CD4-positive, alpha-beta T cell treated with Interleukin-10 for 1 hour (primary cell): ENCODE results near the gene CTNNA2.
"Not testable (repeated sequence)": the region's sequence is repeated elsewhere in the genome, so short reads cannot be mapped to it uniquely, and the experiment has no call there.

Experiments used
- DNase-seq: peaks from one replicate; pipeline ENCODE4 v3.0.0-alpha.2; 2020

The CTNNA2 gene

GRCh38 chr2:79993144-79993543 lies 480.3 kb downstream of the CTNNA2 start:
- no peak for DNase-seq

DNA sequence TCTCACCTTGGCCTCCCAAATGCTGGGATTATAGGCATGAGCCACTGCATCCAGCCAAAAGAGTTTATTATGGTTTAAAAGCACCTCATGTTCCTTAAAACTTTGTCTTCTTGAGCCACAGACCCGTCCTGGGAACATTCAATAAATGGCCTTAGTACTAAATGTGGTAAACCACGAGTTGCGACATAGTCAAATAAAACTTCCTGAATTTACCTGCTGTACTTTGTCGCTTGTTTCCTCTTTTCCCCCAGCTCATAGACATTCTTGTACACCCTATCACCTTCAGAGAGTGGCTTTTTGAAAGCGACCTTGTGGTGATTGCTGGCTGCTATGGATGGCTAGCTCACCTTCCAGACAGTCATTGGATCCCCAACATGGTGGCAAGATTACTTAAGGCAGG lies 481.3 kb downstream of the CTNNA2 start:
- DNase-seq, result no peak

DNA sequence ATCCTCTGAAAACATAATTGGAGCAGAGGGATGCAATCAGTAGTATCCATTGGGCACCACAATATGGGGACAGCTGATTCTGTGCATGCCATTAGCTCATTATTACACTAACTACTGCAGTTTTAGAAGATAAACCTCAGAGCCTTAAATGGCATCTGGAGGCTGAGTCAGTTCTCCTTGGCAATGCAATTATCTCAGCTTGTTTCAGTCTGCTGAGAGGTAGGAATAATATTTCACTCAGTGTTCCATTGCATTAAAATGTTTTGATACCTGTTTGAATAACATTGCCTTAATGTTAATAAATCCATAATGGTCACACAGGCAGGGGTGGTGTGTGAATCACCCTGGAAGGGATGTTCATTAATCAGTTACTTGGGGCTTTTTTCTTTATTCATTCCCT lies 482.1 kb downstream of the CTNNA2 start:
- DNase-seq, result no peak

DNA sequence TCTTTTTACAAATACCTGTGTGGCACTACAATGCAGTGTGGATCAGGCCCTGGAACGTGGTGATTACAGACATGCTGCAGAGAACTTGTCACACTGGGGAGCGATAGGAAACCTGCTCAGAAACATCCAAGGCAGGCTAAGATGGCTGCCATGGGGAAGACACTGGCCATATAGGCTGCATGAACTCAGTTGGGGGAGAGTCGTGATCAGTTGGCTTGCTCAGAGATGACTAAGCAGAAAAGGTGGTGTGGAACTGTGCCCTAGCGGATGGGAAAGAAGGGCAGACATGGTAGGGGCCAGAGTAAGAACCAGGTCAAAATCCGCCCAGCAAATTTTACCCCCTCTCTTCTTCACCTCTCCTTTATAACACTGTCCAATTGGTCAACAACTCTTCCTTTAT lies 483.9 kb downstream of the CTNNA2 start:
- DNase-seq, result no peak

DNA sequence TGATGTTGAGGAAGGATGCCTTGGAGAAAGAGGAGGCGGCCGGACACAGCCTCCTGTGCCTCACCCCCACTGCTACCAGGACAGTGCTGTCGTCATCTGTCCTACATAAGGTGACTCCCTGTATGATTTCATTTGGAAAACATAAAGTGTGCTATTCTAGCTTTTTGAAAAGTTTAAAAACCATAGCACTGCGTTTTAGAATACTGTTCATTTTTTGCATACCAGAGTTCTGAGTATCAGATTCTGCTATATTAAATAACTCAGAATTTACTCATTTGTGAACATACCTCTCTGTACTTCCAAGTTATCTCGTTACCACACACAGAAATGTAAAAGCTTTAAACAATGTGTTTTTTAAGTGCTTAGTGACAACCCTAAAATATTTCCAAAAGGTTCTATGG lies 488.9 kb downstream of the CTNNA2 start:
- DNase-seq, result no peak

- DNase-seq, result no peak
These were observed 489.3 kb downstream of the CTNNA2 start for GRCh38 chr2:80002112-80002511.

GRCh38 chr2:80002568-80003157 lies 489.8 kb downstream of the CTNNA2 start:
- no peak for DNase-seq

- no peak for DNase-seq
These were observed 495.1 kb downstream of the CTNNA2 start for GRCh38 chr2:80007777-80008503.

- DNase-seq, result no peak
These were observed 495.7 kb downstream of the CTNNA2 start for GRCh38 chr2:80008596-80008995.

GRCh38 chr2:80009211-80009610 lies 496.4 kb downstream of the CTNNA2 start:
- DNase-seq, result no peak

- DNase-seq, result no peak
These were observed 499.2 kb downstream of the CTNNA2 start for GRCh38 chr2:80012061-80012460.

- DNase-seq, result no peak
These were observed 501.8 kb downstream of the CTNNA2 start for GRCh38 chr2:80014637-80015036.

- no peak for DNase-seq
These were observed 503.3 kb downstream of the CTNNA2 start for GRCh38 chr2:80016171-80016570.

DNA sequence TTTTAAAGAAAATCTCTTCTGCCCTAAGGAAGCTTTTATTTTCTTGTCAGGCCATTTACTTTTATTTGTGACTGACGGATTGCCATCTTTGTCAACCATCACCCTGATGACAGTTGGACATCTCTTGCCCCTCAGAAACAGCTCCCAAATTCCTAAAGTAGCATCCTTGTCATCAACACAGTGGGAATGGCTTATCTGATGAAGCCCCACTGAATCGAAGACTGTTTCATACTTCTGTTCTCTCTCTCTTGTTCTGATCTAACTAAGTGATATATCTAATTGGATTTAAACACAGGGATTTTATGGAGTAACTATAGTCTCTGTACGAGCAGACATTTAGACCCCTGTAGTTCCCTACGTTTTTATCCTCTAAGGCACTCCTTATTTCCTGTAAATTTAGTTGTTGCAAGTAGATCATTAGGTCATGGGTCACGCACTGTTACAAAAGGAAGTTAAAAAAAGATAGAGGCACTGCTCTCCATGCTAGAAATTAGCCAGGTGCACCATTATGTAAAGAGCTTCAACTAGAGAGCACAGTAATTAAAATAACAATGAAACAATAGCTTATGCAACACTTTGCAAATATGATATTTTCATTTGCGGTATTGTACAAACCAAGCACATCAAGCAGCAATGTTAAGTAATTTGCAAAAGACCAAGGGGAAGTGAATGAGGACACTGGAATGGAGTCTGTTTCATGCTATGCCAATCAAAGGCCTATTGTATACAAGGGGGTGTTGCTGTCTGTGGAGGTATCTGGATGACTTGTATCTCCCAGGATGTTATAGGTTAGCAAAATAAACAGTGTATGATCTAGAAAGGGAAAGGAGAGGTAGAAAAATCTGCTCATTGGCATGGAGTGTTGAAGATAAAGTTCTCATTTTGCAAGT lies 507.0 kb downstream of the CTNNA2 start:
- no peak for DNase-seq

- no peak for DNase-seq
These were observed 509.2 kb downstream of the CTNNA2 start for GRCh38 chr2:80022018-80022417.

- no peak for DNase-seq
These were observed 513.3 kb downstream of the CTNNA2 start for GRCh38 chr2:80026040-80026729.

DNA sequence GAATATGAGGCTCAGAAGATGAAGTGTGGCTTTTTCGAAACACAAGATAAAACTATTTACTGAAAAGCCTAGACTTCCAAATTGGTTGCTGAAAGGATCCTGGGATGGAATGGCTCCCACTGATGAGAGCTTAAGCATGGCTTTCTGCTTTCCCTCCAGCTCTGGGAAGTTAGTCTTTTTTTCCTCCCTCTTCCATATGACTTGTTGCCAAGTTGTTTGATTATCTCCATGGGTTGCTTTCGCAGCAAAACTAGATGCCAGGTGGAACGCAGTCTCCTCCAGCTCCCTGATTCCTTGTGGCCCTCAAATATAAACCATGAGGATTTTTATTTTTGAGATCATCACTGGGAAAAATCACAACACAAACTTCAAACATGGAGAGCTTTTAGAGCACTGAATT lies 515.2 kb downstream of the CTNNA2 start:
- no peak for DNase-seq

GRCh38 chr2:80028584-80028983 lies 515.7 kb downstream of the CTNNA2 start:
- no peak for DNase-seq

DNA sequence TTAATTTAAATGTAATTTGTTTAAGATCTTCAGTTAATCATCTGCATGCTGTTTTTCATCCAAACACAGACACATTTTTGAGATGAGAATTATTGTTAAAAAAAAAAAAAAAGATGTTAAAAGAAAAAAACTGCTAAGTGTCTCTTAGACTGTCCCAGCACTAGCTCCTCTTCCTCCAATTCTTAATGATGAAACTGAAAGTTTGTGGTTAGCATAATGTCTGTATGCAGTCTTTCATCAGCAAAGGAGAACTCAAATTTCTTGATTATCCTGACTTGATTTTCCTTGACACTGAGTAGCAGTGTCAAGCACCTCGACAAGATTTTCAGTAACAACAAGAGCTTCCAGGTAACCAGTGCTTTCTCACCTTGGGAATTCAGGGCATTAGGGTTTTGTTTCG lies 517.3 kb downstream of the CTNNA2 start:
- no peak for DNase-seq

GRCh38 chr2:80032684-80033083 lies 519.8 kb downstream of the CTNNA2 start:
- not testable (repeated sequence) for DNase-seq

DNA sequence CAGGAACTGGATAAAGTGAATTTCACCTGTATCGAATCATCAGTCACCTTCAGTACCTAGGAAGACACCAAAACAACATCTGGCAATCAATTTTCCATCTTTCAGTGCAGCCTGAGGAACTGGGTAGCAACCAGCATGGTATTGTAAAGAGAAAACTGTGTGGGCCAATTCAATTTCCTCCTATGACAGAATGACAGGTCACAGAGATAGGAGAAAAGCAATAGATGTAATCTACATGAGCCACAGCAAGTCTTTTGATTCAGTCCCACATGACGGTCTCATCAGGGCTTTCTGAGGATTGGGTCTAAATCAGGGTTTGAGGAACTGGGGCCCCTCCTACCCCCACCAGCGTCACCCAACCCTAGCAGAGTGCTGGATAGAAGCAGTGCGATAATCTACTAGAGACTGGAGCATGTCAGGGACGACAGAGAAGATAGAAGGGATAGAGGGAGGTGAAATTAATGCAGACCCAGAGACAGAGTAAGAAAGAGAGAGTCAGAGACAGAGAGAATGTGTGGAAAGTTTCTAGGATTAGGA lies 523.0 kb downstream of the CTNNA2 start:
- DNase-seq, result no peak

DNA sequence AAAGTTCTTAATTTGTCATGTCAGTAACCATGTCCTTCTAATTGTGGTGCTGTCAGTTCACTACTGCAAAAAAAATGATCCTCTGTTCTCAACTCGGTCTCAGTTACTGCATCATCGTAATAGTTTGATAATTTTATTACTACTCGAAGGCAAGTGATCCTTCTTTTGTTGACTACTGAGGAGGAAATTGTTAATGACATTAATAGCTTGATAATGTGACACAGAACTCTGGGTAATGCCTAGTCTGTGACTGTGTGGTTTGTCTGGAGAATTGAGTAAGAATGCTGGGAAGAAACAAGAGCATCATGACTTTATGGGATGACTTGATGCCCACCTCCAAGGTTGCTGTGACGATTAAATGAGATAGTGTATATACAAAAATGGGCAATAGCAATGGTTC lies 524.5 kb downstream of the CTNNA2 start:
- no peak for DNase-seq

- DNase-seq, result no peak
These were observed 527.4 kb downstream of the CTNNA2 start for GRCh38 chr2:80040226-80040625.
